ENCODE data around the gene PSG11.
"Not testable (repeated sequence)": the region's sequence is repeated elsewhere in the genome, so short reads cannot be mapped to it uniquely, and the experiment has no call there.

PSG11 gene

DNA sequence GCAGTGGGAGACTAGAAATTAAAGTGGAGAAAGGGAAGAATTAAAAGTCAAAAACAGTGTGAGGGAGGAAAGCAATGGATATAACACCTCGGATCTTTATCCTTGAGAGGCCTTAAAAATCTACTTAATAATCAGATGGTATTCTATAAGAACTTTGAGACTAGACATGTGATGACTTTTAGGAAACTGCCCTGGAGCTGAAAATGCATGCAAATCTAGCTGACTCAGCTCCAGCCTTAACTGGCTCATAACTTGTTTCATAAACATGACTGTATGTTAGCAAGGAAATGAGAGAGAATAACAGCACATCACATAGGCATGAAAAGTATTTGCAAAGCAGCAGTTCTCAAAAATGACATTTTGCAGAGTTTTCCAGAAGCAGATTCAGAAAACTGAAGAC is 38.1 kb downstream of the PSG11 start:
- DNase-seq (ENCODE audit: low spot score): not testable (repeated sequence)

DNA sequence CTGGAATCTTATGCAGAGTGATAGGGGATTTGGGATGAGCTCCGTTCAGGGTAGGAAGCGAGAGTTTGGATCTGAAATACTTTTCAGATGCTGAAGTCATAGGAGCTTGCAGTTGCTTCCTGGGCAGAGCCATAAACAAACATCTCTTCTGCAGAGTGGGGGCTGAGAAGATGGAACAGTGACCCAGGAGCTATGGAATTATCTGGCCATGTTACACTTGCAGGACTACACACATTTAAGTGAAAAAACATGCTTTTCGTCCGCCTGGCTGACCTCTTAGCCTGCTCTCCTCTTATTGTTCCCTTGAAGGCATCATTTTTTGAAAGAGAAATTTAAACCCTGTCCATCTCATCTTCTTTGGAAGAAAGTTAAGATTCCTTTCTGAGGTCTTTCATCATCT is 40.7 kb downstream of the PSG11 start:
- DNase-seq (ENCODE audit: low spot score): no peak

DNA sequence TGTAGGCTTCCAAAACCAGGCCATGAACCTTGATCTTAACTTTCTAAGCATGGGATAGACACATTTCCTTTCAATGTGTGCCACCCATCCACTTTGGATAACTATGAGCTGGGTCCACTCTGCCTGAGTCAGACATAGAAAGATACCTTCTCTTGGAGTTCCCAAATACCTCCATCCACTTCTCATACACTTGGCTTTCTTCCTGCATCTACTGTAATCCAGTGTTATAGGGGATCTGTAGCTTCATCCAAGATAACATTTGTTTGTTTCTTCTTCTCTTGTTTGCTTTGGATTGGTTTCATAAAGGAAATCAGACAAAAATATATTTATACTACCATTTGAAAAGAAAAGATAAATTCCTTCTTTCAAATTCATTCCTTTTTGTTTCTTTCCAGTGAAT is 44.2 kb downstream of the PSG11 start:
- not testable (repeated sequence) for DNase-seq (ENCODE audit: low spot score)

DNA sequence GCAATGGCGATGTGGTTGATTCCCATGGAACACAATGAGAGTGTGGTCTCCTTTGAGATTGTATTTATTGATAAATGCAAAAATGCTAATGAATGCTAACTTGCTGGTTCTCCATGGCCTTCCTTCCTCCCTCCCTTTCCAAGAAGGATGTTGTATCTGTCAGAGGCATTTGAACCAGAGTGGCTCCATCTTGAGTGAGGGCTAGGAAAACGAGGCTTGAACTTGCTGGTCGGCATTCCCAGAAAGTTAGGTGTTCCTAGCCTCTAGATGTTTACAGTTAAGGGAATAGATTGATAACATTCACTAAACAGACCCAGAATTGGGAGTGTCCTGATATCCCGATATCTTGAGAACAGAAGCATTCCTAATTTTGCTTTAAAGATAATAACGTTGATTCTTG is 54.8 kb downstream of the PSG11 start:
- not testable (repeated sequence) for DNase-seq (ENCODE audit: low spot score)

DNA sequence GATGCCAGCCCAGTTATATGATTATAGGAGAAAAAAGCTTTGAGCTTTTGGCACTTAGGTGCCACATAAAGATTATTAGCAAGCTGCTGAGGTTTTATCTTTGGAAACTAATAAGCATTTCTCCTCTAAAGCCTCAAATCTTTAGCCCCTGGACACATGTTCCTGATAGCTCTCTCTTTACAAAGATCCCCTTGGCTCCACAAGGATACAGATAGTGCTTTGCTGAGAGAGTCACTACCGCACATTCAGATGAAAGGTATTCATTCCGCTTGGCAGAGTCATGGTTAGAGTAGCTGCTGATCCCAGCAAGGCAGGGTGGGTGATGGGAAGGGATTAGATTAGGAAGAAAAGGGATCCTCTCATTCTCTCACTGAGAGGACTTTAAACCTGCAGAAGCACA is 61.1 kb downstream of the PSG11 start:
- no peak for DNase-seq (ENCODE audit: low spot score)

DNA sequence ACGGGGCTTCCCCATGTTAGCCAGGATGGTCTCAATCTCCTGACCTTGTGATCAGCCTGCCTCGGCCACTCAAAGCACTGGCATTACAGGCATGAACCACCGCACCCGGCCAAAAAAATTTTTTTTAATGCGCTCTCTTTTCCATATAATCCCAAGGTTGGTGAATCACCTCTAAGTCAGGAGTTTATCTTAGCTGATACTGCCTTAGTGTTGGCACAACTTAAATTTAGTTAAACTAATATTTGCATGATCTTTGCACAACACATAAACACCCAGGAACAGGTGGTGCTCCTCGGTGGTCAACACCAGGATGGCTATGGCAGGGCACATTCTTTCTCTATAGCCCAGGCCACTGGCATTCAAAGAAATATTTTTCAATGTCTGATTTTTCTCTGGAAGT is 65.2 kb downstream of the PSG11 start:
- no peak for DNase-seq (ENCODE audit: low spot score)

All from pons (tissue), 1 donor.